Endodermal cell (in vitro differentiated cells): ENCODE measurements around the gene DGLUCY. TPM values are rescaled to one million over a fixed set of nuclear protein-coding genes. Genes with fewer than 3 reads are reported as not detected.
A peak's percentile ranks its signal among the peaks of the same experiment; 100 is the strongest.

Experiments used
- DNase-seq: peaks from one replicate; pipeline ENCODE4 v3.0.0-alpha.2; 2017
- H3K27ac ChIP-seq: 2 replicates; pipeline ENCODE4 v1.5.1; 2013; ENCODE audit warnings: mild to moderate bottlenecking, low read depth, low read length, moderate library complexity
- H3K27me3 ChIP-seq: 2 replicates; pipeline ENCODE4 v1.6.1; 2013; ENCODE audit warnings: mild to moderate bottlenecking, low read length, moderate library complexity; ENCODE audit not compliant: insufficient read depth, control insufficient read depth, poor library complexity, severe bottlenecking
- H3K36me3 ChIP-seq: 2 replicates; pipeline ENCODE4 v1.7.0; 2013; ENCODE audit warnings: mild to moderate bottlenecking, low read length, moderate library complexity; ENCODE audit not compliant: control insufficient read depth, insufficient read depth
- H3K4me1 ChIP-seq: one replicate; pipeline ENCODE4 v1.7.0; 2013; ENCODE audit warnings: low read length; ENCODE audit not compliant: control insufficient read depth, insufficient read depth
- H3K4me3 ChIP-seq: 2 replicates; pipeline ENCODE4 v1.5.1; 2013; ENCODE audit warnings: mild to moderate bottlenecking, low read length, moderate library complexity
- H3K9ac ChIP-seq: 2 replicates; pipeline ENCODE4 v1.6.1; 2013; ENCODE audit warnings: mild to moderate bottlenecking, low read length, moderate library complexity; ENCODE audit not compliant: poor library complexity, severe bottlenecking; ENCODE audit errors: extremely low read depth
- H3K9me3 ChIP-seq: 2 replicates; pipeline ENCODE4 v1.6.1; 2013; ENCODE audit warnings: mild to moderate bottlenecking, low read length, moderate library complexity; ENCODE audit not compliant: control insufficient read depth
- H3K27ac Mint-ChIP-seq: 2 replicates; pipeline ENCODE4 v1.8.0; 2020; ENCODE audit warnings: mixed read lengths
- H3K27me3 Mint-ChIP-seq: 2 replicates; pipeline ENCODE4 v1.8.0; 2021; ENCODE audit warnings: mild to moderate bottlenecking, mixed read lengths; ENCODE audit not compliant: insufficient read depth
- H3K36me3 Mint-ChIP-seq: 2 replicates; pipeline ENCODE4 v1.8.0; 2020; ENCODE audit warnings: low read depth, mixed read lengths
- H3K4me1 Mint-ChIP-seq: 2 replicates; pipeline ENCODE4 v1.8.0; 2020; ENCODE audit warnings: mixed read lengths
- H3K4me3 Mint-ChIP-seq: 2 replicates; pipeline ENCODE4 v1.8.0; 2020; ENCODE audit warnings: mild to moderate bottlenecking, moderate library complexity, mixed read lengths
- H3K9me3 Mint-ChIP-seq: 2 replicates; pipeline ENCODE4 v1.8.0; 2020; ENCODE audit warnings: mild to moderate bottlenecking, mixed read lengths
- CTCF ChIP-seq: fragments of 200-600 bp; sonication (generic); conservative IDR thresholded peaks from 2 replicates; pipeline ENCODE4 v1.5.0; 2021; ENCODE audit warnings: antibody characterized with exemption, mild to moderate bottlenecking
- WGBS, 2 experiments: methylation state at CpG; one replicate each; pipeline versions ENCODE4 v1.1.5 to v1.1.7; 2013; ENCODE audit warnings: missing lambda C conversion rate in 2 of 2, mixed read lengths in 1 of 2; ENCODE audit not compliant: insufficient coverage in 1 of 2, insufficient read length in 1 of 2; 5-methylcytosine and 5-hydroxymethylcytosine counted together
- total RNA-seq, 2 donors: library from RNA; stranded (reverse); fragmentation: NEBNext Ultra II Directional in 1 of 2; extraction: Animal tissue kit (Norgen Biotek cat#: 25700) in 1 of 2; gene quantifications; 2 replicates in 1 of 2; 3 replicates in 1 of 2; pipeline ENCODE4 v1.2.1, GENCODE V29; 2021

Gene DGLUCY
- total RNA-seq, 2 donors from 2014 or later, result 26.7 to 33.9 TPM

DNA sequence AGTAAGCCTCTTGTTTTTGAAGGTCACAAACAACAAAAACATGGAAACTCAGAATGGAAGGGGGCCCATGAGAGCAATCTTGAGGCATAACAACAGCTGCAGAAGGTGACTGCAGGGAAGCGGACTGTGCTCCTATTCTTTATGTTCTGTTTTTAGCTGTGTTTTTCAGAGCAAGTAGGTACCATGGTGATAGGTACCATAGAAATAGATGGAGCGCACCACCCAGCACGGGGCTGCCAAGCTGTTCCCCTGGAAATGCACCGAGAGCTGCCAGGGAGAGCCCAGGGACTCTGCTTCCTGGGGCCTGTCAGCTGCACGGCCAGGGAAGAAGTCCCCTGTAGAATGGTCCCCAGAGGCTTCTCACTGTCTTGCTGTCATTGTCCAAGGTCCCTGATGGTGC, 32.8 kb downstream of the DGLUCY start:
- no peaks in the 10 kb centered on the region for H3K36me3 ChIP-seq
- no peak for TF ChIP-seq CTCF
- no peaks in the 10 kb centered on the region for H3K27me3 ChIP-seq
- no peak overlapping the region for H3K4me3 Mint-ChIP-seq
- no peaks in the 10 kb centered on the region for H3K9me3 ChIP-seq
- peak overlapping the region; percentile 35 for H3K27ac Mint-ChIP-seq
- no peak for DNase-seq
- no peak overlapping the region for H3K27ac ChIP-seq
- H3K9ac ChIP-seq, result no peak overlapping the region
- H3K27me3 Mint-ChIP-seq, result no peaks in the 10 kb centered on the region
- H3K4me1 ChIP-seq, result no peaks in the 10 kb centered on the region
- no peaks in the 10 kb centered on the region for H3K9me3 Mint-ChIP-seq
- peaks cover 12% of the 10 kb centered on the region for H3K36me3 Mint-ChIP-seq
- WGBS, 2 experiments, result 93 to 96% methylated on average over 5 of the region's 5 CpGs
- no peak overlapping the region for H3K4me3 ChIP-seq
- H3K4me1 Mint-ChIP-seq, result peaks cover 5% of the 10 kb centered on the region

DNA sequence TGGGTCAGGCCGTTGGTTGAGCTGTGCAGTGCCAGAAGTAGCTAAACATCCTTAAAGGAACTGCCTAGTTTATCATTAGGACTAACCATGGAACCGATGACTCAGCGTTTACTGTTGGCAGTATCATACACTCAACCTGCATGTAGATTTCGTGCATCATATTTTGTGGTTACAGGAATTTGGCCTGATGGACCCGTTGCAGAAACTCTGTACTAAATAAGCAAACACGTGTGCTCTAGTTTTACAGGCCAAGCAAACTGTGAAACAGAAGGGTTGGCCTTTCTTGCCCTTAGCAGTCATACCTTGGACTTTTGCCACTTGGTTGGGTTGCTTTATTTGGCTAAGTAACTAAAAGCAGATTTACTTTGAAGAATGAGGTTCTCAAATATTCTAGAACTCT, 35.6 kb downstream of the DGLUCY start:
- Histone ChIP-seq H3K27me3 (no peaks in the 10 kb centered on the region), H3K9ac (no peak overlapping the region)
- no peaks in the 10 kb centered on the region for H3K4me1 Mint-ChIP-seq

GRCh38 chr14:91152499-91152898, 38.6 kb downstream of the DGLUCY start:
- H3K9me3 Mint-ChIP-seq, result no peaks in the 10 kb centered on the region
- DNase-seq, result no peak
- Histone ChIP-seq H3K9me3 (no peaks in the 10 kb centered on the region), H3K9ac (no peak overlapping the region), H3K4me3 (no peak overlapping the region), H3K27ac (no peak overlapping the region), H3K36me3 (no peaks in the 10 kb centered on the region), H3K4me1 (no peaks in the 10 kb centered on the region), H3K27me3 (no peaks in the 10 kb centered on the region)
- WGBS, 2 experiments, result 88% methylated on average over 2 of the region's 2 CpGs; no CpG with 5 or more reads in 1 of the 2 experiments
- TF ChIP-seq CTCF, result no peak
- H3K27me3 Mint-ChIP-seq, result no peaks in the 10 kb centered on the region
- H3K4me3 Mint-ChIP-seq, result no peak overlapping the region
- H3K36me3 Mint-ChIP-seq, result peaks cover 7% of the 10 kb centered on the region
- H3K27ac Mint-ChIP-seq, result no peak overlapping the region
- H3K4me1 Mint-ChIP-seq, result no peaks in the 10 kb centered on the region

More for the DNA sequence above, 35.6 kb downstream of the DGLUCY start:
- Histone ChIP-seq H3K27ac (no peak overlapping the region), H3K36me3 (no peaks in the 10 kb centered on the region), H3K9me3 (no peaks in the 10 kb centered on the region), H3K4me3 (no peak overlapping the region), H3K4me1 (no peaks in the 10 kb centered on the region)
- WGBS, 2 experiments, result 93 to 95% methylated on average over 6 of the region's 6 CpGs
- DNase-seq, result no peak
- no peak for TF ChIP-seq CTCF
- Mint-ChIP-seq H3K27ac (no peak overlapping the region), H3K27me3 (no peaks in the 10 kb centered on the region), H3K4me3 (no peak overlapping the region), H3K9me3 (no peaks in the 10 kb centered on the region), H3K36me3 (peaks cover 13% of the 10 kb centered on the region)
